ENCODE measurements around the gene CPS1.

Gene CPS1

DNA sequence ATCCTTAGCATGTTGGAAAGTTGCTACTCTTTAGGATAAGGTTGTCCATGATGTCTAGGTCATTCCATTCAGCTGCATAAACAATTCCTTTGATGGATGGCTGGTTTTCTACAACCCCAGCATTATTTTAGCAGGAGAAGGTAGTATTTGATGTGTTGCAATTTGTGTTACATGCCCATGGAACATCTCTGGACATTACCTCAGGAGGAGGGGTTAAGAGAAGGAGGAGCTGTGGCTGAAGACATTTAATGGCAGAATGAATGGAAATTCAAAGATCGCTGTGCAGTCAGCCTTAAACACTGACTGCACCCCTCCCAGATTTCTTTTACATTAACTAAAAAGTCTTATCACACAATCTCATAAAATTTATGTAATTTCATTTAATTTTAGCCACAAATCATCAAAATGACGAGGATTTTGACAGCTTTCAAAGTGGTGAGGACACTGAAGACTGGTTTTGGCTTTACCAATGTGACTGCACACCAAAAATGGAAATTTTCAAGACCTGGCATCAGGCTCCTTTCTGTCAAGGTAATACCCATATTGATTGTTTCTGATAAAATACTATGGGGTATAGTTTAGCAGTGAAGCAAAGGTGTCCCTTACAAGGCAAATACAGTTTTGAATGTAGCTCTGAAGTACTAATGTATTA is at the start of gene CPS1:
TSS of gene CPS1 (plus strand) at position 271 of the 652 bp plus-strand sequence. CDS start at position 406, 135 bp downstream.
- no peak for DNase-seq (ENCODE audit: low spot score)

DNA sequence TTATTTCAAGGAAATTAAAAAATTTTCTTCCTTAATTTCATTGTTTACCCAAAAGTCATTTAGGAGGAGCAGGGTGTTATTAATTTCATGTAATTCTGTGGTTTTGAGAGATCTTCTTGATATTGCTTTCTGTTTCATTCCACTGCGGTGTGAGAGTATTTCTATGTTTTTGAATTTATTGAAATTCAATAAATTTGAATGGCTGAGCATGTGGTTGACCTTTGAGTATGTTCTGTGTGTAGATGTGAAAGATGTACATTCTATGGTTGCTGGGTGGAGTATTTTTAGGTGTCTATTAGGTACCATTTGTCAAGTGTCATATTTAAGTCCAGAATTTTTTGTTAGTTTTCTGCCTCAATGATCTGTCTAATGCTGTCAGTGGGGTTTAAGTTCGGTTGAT is 40.5 kb upstream of the CPS1 start:
- DNase-seq (ENCODE audit: low spot score), result no peak

DNA sequence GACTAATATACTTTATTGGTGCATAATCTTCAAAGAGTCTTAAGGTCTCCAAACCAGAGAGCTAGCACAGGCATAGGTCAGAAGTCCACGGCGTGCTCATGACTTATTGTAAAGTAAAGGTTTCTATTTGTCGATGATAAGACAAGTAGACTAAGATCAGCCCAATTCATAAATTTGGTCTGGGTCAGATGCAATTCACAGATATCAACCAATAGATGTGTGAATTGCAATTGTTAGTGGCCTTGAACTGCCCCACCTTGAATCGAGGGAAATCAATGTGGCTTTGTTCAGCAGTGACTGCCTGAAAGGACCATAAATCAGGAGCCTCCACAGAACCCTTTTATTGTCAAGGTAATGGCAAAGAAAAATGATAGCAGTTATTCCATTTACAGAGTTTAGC is 39.1 kb upstream of the CPS1 start:
- peak; percentile 12 for DNase-seq (ENCODE audit: low spot score)

DNA sequence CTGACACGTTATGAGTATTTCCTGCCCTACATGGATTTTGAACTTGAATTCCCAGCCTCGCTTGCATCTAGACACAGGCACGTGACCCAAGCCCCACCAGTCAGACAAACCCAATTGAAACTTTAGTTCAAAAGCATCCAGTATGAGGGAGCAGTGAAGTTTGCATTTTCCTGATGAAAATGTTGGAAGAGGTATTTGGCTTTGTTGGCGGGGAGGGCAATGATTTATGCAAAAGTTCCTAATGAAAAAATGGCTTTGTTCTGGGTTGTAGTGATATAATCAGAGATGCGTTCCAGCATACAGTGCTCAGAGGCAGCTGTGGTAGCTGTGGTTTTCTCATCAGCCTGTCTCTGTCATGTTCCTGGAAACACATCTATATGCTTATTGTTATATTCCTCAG is 36.8 kb upstream of the CPS1 start:
- no peak for DNase-seq (ENCODE audit: low spot score)

DNA sequence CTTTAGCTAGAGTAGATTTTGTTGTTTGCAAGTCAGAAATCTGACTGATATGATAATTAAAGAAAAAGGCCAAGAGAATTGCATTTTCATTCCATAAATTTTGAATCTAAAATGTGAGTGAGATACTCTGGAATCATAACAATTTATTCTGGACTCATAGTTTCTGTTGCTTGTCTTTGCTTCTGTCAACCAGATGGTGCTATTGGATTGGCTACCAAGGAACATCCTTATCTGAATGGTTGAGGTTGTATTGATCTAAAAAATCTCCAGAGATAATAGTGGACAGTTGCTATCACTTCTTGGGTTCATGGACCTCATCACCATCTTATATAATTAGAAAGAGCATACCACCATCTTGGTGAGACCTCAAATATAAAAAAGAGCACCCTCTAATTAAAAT is 34.0 kb upstream of the CPS1 start:
- peak; percentile 12 for DNase-seq (ENCODE audit: low spot score)

DNA sequence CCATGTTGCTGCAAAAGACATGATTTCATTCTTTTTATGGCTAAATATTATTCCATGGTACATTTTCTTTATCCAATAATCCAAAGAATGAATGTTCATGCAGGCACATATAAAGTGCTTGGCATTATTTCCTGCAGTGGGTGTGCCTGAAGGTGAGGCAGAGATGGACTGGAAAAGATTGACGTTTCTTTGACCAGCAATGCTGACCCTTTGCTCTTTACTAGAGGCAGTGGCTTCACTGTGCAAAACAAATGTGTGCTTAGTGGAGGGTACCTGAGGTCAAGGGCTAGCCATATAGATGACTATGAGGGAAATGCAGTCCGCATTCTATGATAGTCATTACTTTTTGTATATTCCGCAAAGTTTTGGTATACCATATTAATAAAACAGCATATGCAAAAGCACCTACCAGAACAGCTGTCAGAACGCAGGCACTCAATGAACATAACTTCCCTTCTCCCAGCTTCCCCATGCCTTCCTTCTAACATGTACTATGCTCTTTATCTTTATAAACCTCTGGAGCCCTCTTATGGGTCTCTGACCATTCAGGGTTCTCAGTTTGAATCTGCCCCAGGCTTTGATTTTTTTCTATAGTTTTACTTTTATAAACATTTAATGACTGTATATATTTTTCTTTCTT is 32.6 kb upstream of the CPS1 start:
- no peak for DNase-seq (ENCODE audit: low spot score)

DNA sequence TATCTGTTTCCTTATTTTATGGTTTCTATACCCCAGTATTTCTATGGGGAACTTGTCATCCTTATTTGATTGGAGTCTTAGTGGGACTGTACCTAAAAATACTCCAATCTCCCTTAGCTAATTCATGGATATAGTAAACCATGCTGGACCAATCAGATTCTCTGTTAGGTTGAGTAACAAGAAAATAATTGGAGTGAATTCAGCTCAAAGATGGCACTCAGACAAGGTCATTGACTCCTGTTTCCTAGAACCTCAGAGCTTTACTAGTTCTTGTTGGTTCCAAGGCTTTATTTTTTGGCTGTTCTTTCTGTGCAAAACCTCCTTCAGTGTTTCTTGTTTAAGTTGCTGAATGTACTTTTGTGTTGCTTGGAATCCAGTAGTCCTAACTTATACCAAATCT is 31.9 kb upstream of the CPS1 start:
- DNase-seq (ENCODE audit: low spot score), result no peak

DNA sequence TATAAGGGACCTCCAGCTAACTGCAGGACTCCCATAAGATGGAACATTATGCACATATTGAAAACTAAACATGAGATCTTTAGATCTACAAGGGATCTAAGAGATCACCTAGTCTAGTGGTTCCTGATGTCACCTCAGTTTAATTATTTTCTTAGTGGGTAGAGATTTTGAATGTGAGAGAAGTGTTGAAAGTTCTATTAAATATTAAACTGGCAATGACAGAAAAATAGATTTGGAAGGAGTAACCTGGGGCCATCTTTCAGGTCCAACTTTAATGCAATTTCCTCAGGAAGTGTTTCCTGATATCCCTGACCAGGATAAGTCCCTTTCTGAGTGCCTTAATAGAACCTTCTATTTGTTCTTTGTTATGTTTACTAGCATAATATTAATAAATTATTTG is 29.1 kb upstream of the CPS1 start:
- no peak for DNase-seq (ENCODE audit: low spot score)

DNA sequence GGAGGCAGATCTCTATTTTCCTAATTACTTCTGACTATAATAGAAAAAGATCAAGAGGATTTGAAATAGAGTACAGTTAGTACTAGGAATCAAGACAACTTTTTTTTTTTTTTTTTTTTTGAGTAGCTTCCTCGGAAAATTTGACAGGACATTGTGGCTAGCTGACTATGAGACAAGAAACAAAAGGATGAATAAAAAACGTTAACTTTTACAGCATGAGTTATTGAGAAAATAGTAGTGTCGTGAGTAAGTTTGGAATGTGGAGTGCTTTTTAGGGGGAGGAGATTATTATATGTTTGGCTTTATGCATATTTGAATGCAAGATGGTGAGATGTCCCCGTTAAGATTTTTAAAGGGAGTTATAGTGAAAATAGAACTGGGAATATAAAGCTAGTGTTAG is 27.7 kb upstream of the CPS1 start:
- DNase-seq (ENCODE audit: low spot score), result no peak

DNA sequence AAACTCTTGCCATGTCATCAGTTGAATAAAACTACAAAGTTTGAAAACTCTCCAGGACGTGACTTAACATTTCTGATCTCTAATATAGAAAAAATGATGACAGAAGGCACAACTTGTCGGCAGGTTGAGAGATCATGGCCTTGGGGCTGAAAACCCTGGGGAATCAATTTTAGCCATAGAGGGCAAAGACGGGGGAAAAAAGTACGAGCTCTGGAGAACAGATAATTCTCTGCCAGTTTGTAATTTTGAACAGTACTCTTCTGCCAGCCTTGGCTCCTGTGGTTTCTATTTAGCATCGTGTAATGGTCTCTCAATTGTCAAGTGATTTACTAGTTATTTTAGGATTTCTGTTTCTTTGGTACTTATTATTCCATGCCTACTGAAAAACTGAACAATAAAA is 25.3 kb upstream of the CPS1 start:
- no peak for DNase-seq (ENCODE audit: low spot score)

DNA sequence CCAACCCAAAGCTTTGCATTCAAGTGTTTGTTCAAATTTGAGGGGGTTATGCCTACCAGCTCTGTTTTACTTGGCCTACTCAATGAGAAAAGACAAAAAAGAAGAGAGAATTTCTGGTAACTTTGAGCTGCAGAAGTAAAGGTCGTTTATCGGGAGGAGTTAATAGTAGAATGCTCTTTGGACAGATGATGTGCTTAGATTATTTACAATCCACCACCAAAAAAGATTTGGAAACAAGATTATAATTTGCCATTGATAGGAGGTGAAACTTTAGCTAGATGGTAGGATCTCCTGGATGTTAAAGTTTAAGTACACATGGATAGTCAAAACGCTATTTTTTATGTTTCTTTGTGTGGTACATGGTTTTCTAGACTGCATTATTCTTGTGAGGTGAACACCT is 24.9 kb upstream of the CPS1 start:
- DNase-seq (ENCODE audit: low spot score), result no peak

DNA sequence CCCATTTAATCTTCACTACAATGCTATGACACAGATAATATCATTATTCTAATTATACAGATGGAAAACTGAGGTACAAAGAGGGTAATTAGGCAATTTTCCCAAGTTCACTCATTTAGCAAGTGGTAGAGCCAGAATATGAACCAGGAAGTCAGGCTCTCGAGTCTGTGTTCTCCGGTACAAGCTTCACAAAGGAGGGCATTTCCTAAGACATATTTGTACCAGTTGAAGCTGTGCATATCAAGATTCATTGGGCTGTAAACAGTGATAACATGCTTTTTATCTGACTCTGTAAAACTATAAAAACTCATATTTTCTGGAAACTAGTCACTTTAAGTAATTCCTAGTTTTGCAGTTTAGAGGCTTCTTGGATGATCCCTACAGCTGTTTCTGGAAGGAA is 23.0 kb upstream of the CPS1 start:
- DNase-seq (ENCODE audit: low spot score), result no peak

DNA sequence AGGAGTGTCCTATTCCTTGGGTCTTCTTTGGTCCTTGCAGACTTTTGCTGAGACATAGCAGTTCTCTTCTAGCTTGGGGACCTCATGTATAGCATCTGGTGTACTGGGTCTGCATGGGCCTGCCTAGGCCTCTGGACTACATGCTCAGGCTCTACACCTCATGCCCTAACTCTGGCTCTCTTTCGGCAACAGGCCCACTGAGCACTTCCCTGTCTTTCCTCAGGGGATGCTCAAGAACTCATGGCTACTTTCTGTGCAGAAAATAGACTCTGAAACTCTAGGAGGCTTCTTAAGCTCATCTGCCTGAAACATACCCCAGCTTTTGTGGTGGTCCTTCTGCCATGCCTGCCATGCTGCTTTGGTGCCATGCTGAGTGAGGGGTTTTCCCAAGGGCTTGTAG is 21.5 kb upstream of the CPS1 start:
- no peak for DNase-seq (ENCODE audit: low spot score)

DNA sequence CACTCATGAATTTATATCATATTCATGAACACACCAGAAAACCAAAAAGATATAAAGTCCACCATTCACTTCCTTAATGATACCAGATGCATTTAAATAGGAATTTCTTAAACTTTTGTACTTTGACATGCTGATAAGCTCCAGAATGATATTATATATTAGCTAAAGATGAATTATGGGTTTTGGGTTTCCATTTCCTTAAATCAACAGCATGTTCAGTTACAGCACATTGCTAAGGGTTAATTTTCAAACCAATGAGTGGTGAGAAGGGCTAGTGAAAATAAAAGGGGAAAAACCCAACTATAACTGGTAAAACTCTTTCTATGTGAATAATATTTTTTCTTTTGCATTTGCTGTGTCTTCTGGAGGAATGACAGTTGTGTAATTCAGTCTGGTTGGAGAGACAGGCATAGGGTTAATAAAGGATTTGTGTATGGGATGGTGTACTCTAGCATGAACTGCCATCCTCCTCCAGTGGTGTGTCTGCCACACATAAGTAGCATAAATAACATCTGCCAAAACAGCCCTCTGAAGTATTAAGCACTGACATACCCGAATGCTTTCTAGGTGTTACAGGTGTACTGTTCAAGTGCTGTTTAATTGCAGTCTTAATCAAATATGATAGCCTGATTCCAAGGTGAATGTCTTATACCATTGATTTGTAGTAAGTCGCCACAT is 19.3 kb upstream of the CPS1 start:
- DNase-seq (ENCODE audit: low spot score), result no peak

DNA sequence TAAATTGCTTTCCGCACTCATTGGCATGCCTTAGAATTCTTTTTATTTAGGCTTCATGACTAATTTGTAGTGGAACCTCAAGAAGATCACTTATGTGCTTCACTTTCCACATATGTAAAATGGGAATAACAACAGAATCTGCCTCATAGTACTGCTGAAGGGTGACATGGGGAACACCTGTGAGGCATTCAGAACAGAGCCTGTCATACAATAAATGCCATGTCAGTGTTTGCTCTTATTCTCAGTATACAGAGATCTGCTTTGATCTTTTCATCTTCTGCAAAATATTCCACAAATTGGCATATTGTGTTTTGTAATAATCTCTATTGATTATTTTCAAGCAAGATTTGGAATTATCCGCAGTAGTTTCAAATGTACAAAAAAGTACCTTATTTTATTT is 17.4 kb upstream of the CPS1 start:
- DNase-seq (ENCODE audit: low spot score), result no peak

DNA sequence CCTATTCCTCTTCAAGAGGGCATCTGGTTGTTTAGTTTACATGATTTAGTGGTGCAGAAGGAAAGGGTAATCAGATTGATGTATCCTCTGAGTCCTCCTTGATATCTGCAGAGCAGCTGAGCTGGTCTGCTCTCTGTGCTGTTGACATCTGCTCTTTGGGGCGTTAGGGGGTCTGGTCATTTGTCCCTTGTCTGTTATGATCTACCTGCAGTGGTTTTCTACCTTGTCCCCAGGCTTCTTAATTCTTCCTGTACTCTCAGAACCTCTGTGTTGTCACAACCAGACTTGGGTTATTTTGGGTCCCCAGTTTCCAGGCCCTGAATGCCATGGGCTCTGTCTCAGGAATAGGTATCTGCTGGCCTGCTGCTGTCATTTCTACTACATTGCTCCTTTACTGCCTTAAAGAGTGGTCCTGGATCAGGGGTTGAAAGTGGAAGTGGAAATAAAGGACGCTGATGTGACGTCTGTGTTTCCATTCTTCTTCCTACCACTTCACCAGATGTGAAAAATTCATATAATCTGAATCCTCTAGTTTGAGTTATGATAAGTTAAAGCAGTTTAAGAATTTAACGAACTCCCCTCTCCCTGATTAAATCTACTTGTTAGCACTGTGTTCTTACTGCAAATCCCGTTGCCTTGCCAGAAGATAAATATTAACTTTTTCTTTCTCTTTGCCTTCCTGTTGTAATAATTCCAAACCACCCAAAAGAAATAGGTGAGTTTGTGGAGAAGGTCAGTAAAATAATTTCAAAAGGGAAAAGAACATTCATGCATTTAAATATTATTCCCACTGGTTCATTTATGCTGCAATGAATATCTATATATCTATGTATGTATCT is 16.6 kb upstream of the CPS1 start:
- no peak for DNase-seq (ENCODE audit: low spot score)

DNA sequence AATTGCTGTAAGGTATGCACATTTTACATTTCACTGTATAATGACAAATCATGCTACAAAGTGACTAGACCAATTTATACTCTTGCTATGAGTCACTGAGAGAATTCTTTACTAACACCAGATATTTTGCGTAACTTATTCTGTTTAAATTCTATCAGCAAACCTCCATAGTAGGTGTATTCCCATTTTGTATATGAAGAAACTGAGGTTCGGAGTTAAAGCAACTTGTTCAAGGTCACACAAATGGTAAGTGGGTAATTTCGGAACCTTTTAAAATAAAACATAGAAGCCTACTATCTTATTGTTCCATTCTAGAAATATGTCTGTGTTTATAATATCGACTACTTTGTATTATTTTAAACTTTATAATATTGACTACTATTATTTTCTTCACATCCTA is 15.9 kb upstream of the CPS1 start:
- DNase-seq (ENCODE audit: low spot score), result no peak

DNA sequence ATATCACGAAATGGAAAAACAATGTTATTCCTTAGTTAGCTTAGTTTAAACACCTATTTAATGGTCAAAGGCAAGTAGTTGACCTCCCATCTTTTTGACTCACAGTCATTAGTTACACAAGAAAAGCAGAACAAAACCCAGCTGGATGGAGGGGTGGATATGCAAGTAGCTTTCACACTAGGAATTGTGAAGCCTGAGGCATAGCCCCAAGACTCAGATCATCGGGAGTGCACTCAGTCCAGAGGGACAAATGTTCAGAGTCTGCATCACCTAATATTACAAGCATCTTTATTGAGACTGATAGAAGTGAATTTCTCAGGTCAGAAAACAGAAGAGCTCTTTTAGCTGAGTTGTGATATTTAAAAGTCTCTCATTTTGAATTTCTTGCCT is 15.5 kb upstream of the CPS1 start:
- DNase-seq (ENCODE audit: low spot score), result no peak

DNA sequence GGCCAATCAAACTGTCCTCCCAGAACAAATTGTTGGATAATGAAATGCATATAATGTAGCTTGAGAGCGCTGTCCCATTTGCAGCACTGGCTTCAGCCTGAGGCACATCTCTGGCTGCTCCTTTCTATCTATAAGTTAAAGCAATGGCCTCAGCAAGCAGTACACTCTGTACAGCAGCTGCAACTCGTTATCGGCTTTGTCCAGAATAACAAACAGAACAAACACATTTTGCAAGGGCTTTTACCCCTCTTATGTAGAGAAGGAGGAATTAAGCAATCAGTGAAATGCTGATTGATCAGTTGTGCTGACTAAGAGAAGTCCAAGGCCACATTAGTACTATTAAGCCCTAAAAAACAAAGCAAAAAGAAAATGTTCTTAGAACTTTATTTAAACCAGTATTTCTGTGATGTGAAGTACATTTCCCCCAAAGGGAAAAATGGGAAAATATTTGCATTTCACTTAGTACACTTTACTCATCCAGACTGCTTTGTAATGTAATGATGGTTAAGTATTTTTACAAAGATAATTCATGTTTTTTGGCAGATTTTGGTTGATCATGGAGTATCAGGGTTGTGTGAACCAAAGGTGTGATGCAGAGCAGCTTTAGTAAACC is 15.0 kb upstream of the CPS1 start:
- peak; percentile 17 for DNase-seq (ENCODE audit: low spot score)

DNA sequence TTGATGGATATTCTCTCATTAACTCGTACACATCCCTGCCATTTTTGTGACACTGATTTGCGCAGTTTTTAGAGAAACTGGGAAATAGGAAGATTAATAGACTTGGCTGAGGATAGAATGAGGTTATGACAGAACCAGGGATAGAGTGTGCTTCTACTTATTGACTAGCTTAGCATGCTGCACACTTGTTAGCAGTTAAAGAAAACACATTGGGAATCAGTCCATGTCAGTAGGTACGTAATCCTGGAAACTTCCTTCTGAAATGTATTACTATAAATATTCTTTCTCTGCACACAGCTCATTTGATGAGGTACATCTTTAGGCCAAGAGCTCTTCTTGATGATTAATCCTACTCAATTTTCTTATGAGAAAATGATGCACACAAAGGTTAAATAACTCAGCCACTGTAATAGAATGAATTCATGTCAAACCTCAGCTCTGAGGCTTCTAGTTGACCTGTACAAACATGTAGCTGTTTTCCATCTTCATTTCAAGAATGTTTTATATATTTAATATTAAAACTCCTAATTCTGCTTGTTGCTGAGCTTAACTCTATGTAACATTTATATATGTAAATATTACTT is 12.3 kb upstream of the CPS1 start:
- DNase-seq (ENCODE audit: low spot score), result no peak

DNA sequence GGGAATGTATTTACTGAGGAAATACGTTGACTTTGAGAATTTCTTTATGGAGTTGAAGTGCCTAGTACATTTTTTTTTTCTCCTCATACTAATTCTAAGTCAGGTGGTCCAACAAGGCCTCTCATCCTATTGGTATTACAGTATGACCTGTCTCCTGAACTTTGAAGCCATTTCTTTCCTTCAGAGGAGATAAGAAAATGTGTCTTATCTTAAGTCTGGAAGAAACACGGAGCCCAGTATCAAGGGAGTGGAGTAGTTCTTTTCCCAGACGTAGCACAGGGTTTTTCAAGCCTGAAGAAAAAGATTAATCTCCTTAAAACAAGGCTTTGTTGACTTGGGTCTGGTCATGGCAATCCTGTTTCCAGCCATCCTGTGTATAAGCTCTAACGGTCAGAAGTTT is 11.6 kb upstream of the CPS1 start:
- DNase-seq (ENCODE audit: low spot score), result no peak

All from HuH-7 (cell line).